A549 (cell line): ENCODE measurements around the gene SRGAP1. TPM values are rescaled to one million over a fixed set of nuclear protein-coding genes. Genes with fewer than 3 reads are reported as not detected.

Experiments
- ATAC-seq, 2 experiments: fragments of 200-7000 bp in 1 of 2; fragments of >200 bp in 1 of 2; cut with Nextera tagmentation in 1 of 2; cut with Tn5 transposase in 1 of 2; 3 replicates each; pipeline versions ENCODE4 v1.8.0 to v1.9.1; 2018 to 2020; ENCODE audit warnings: mild to moderate bottlenecking in 1 of 2, moderate library complexity in 1 of 2
- CTCF ChIA-PET: fragments of 300-600 bp; sonication (Branson Sonifier 250); formaldehyde crosslinking; extraction: SDS; loops from one replicate; lab custom pipeline; 2021; ENCODE audit warnings: antibody characterized with exemption, inconsistent platforms; lab: Yijun Ruan, JAX
- POLR2A ChIA-PET: fragments of 350-600 bp; formaldehyde crosslinking; extraction: SDS; loops from one replicate; lab custom pipeline; 2021; ENCODE audit warnings: antibody characterized with exemption, inconsistent platforms; lab: Yijun Ruan, JAX
- DNase-seq, 2 experiments: peaks; one replicate each; pipeline versions ENCODE4 v3.0.0 to v3.0.0-alpha.2; 2011 to 2016; ENCODE audit warnings: low read depth in 1 of 2, low spot score in 1 of 2
- FAIRE-seq: peaks from 2 replicates; lab custom pipeline; 2011; peaks lifted over from hg19 to GRCh38; lab: Jason Lieb, UNC
- H3K27ac ChIP-seq, 2 experiments: fragments of >200 bp; sonication (Bioruptor Twin); formaldehyde crosslinking; 3 replicates each; pipeline ENCODE4 v1.5.1; 2016 to 2017
- H3K4me1 ChIP-seq: fragments of >200 bp; sonication (Bioruptor Twin); formaldehyde crosslinking; 3 replicates; pipeline ENCODE4 v1.6.1; 2016
- H3K4me2 ChIP-seq: fragments of >200 bp; sonication (Bioruptor Twin); formaldehyde crosslinking; 3 replicates; pipeline ENCODE4 v1.6.1; 2016
- H3K4me3 ChIP-seq: fragments of >200 bp; sonication (Bioruptor Twin); formaldehyde crosslinking; 3 replicates; pipeline ENCODE4 v1.5.1; 2016
- H3K9me3 ChIP-seq: fragments of >200 bp; sonication (Bioruptor Twin); formaldehyde crosslinking; 3 replicates; pipeline ENCODE4 v1.6.1; 2016
- BHLHE40 ChIP-seq: IDR thresholded peaks from 2 replicates; pipeline ENCODE4 v1.6.1; 2012; ENCODE audit warnings: low read depth, low read length, inconsistent platforms
- CBX8 ChIP-seq: fragments of 200-600 bp; sonication (generic); IDR thresholded peaks from 2 replicates; pipeline ENCODE4 v1.6.1; 2016
- CHD4 ChIP-seq: fragments of 200-600 bp; sonication (generic); IDR thresholded peaks from 2 replicates; pipeline ENCODE4 v1.6.1; 2016; ENCODE audit warnings: antibody characterized with exemption, mild to moderate bottlenecking, borderline replicate concordance
- EHF ChIP-seq: fragments of 250-450 bp; sonication (Bioruptor Pico); IDR thresholded peaks from 2 replicates; pipeline ENCODE4 v1.5.0; 2020; ENCODE audit warnings: mild to moderate bottlenecking
- EHMT2 ChIP-seq: fragments of 200-600 bp; sonication (generic); IDR thresholded peaks from 2 replicates; pipeline ENCODE4 v1.6.1; 2016; ENCODE audit warnings: antibody characterized with exemption, low read depth, mild to moderate bottlenecking, moderate library complexity
- FOSB ChIP-seq: fragments of 250-450 bp; sonication (Bioruptor Pico); IDR thresholded peaks from 2 replicates; pipeline ENCODE4 v1.5.0; 2020; ENCODE audit warnings: mild to moderate bottlenecking, moderate library complexity
- FOSL2 ChIP-seq, 2 experiments: fragments of 450-650 bp in 1 of 2; fragments of >200 bp in 1 of 2; sonication (Bioruptor Twin) in 1 of 2; formaldehyde crosslinking; IDR thresholded peaks; 2 replicates each; pipeline versions ENCODE4 v1.5.0 to v1.6.1; 2016 to 2020; ENCODE audit warnings: mild to moderate bottlenecking in 1 of 2, moderate library complexity in 1 of 2
- FOXS1 ChIP-seq: fragments of 250-450 bp; sonication (Bioruptor Pico); IDR thresholded peaks from 2 replicates; pipeline ENCODE4 v1.5.0; 2020; ENCODE audit warnings: mild to moderate bottlenecking, moderate library complexity
- HOXA7 ChIP-seq: fragments of 250-450 bp; sonication (Bioruptor Pico); IDR thresholded peaks from 2 replicates; pipeline ENCODE4 v1.5.0; 2020; ENCODE audit warnings: mild to moderate bottlenecking, moderate library complexity
- HOXB13 ChIP-seq: fragments of 250-450 bp; sonication (Bioruptor Pico); IDR thresholded peaks from 2 replicates; pipeline ENCODE4 v1.5.0; 2020; ENCODE audit warnings: low read depth, mild to moderate bottlenecking, moderate library complexity
- HOXB5 ChIP-seq: fragments of 250-450 bp; sonication (Bioruptor Pico); IDR thresholded peaks from 2 replicates; pipeline ENCODE4 v1.5.0; 2020; ENCODE audit warnings: mild to moderate bottlenecking, moderate library complexity
- MAFK ChIP-seq: fragments of 450-650 bp; IDR thresholded peaks from 2 replicates; pipeline ENCODE4 v1.6.1; 2014; ENCODE audit not compliant: partially characterized antibody
- NPAS2 ChIP-seq: fragments of 250-450 bp; sonication (Bioruptor Pico); IDR thresholded peaks from 2 replicates; pipeline ENCODE4 v1.8.0; 2022; ENCODE audit warnings: mild to moderate bottlenecking, moderate library complexity, borderline replicate concordance
- POLR2A ChIP-seq: IDR thresholded peaks from 2 replicates; pipeline ENCODE4 v1.6.1; 2012; ENCODE audit warnings: mild to moderate bottlenecking, low read length
- POLR2AphosphoS2 ChIP-seq: conservative IDR thresholded peaks from 2 replicates; pipeline ENCODE4 v1.6.1; 2012; ENCODE audit warnings: low read length, improper control_type of control experiment, inconsistent platforms
- RCOR1 ChIP-seq: fragments of 150-350 bp; IDR thresholded peaks from 2 replicates; pipeline ENCODE4 v1.6.1; 2014; ENCODE audit warnings: antibody characterized with exemption, low read length, low read depth
- SMC3 ChIP-seq: fragments of >200 bp; sonication (Bioruptor Twin); formaldehyde crosslinking; IDR thresholded peaks from 3 replicates; pipeline ENCODE4 v1.6.1; 2018; ENCODE audit warnings: inconsistent platforms
- SREBF2 ChIP-seq: fragments of 450-650 bp; IDR thresholded peaks from 2 replicates; pipeline ENCODE4 v1.6.1; 2014; ENCODE audit warnings: mild to moderate bottlenecking, moderate library complexity
- ZC3H11A ChIP-seq: fragments of 450-650 bp; IDR thresholded peaks from 2 replicates; pipeline ENCODE4 v1.6.1; 2014; ENCODE audit warnings: antibody characterized with exemption, mild to moderate bottlenecking
- ZFP36 ChIP-seq: fragments of 450-650 bp; IDR thresholded peaks from 2 replicates; pipeline ENCODE4 v1.6.1; 2014; ENCODE audit warnings: borderline replicate concordance; ENCODE audit not compliant: partially characterized antibody
- ZNF302 ChIP-seq: fragments of 250-450 bp; sonication (Bioruptor Pico); IDR thresholded peaks from 2 replicates; pipeline ENCODE4 v1.9.0; 2021; ENCODE audit warnings: inconsistent platforms, mild to moderate bottlenecking, moderate library complexity
- ZSCAN20 ChIP-seq: fragments of 250-450 bp; sonication (Bioruptor Pico); IDR thresholded peaks from 2 replicates; pipeline ENCODE4 v1.8.0; 2022; ENCODE audit warnings: mild to moderate bottlenecking, moderate library complexity
- WGBS: methylation state at CpG from one replicate; pipeline ENCODE4 v1.1.6; 2017; ENCODE audit errors: missing lambda C conversion rate; 5-methylcytosine and 5-hydroxymethylcytosine counted together
- polyA plus RNA-seq, 4 experiments: library from polyadenylated mRNA; depleted of rRNA in 3 of 4; stranded (reverse); fragments of >200 nt; fragmentation: RNase III in 1 of 4; extraction: RNeasy Plus Mini Kit Qiagen cat#74134 plus additional on column Dnase treatment in 1 of 4; gene quantifications; 2 replicates in 3 of 4; 3 replicates in 1 of 4; pipeline ENCODE4 v1.2.3, GENCODE V29; 2011 to 2017
- TF ChIP-seq, protein P1 (sequence below): fragments of 200-600 bp; sonication (generic); IDR thresholded peaks from 2 replicates; pipeline ENCODE4 v1.6.1; 2016; ENCODE audit warnings: antibody characterized with exemption, mild to moderate bottlenecking, moderate library complexity

Gene SRGAP1
- polyA plus RNA-seq, 2 of the 4 experiments (the other 2 are of a cell fraction): 7.9 to 22.9 TPM

DNA sequence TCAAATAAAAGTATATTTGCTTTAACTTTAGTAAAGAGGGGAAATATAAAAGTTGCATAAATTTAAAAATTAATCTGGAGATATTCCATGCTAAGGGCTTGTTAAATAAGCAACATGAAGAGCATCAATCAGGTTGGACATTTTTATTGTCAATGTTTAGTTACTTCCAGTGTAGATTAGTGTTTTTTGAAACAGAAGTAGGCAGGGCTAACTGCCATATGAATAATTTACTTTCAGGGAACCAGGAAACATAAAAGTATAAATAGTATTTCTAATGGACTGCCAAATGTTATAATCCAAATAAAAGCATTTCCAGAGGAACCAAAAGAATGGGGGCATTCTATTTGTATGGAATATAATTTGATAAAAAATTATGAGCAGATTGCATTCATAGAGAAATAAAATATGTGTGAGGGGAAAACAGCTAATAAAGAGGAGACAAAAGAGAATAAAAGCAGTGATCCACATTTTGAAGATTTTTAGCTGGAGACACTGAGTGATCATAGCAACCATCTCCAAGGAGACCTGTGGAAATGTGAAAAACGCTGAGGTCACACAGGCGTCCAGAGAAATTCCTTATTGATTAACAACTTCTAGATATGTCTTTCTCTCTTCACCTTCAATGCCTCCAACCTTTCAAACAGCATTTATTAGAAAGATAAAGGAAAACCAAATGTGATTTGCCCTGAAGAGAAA is 70.8 kb downstream of the SRGAP1 start:
- 0% methylated on average over 2 of the region's 2 CpGs for WGBS
- POLR2A ChIA-PET: interaction anchor here (0.8 to 1.4 kb wide), 2 partner anchors 25 to 71 kb away, joined by 3 to 4 read pairs; partner anchors contain the start of gene SRGAP1
- no peak for FAIRE-seq
- 0 out of 6 replicates have a peak, but pooled peaks of 1 of the 2 experiments have one; percentile 3 for ATAC-seq
- CTCF ChIA-PET: interaction anchor here (0.7 to 2.4 kb wide), 7 partner anchors 10 to 266 kb away, joined by 3 to 13 read pairs (median 4); partner anchors contain the start of gene SRGAP1
- TF ChIP-seq FOSB (CRISPR knock-in tag) (no peak), SMC3 (no peak), HOXB5 (CRISPR knock-in tag) (0 out of 2 replicates have a peak, but pooled peaks have one; percentile 27), BHLHE40 (no peak), POLR2AphosphoS2 (no peak), MAFK (peak; percentile 70), CHD4 (no peak), RCOR1 (no peak), SREBF2 (no peak), FOSL2 (IDR thresholded peaks at IDR 0.05) (no peak), FOSL2 (CRISPR knock-in tag; IDR thresholded peaks at IDR 0.05) (0 out of 2 replicates have a peak, but pooled peaks have one; percentile 16), EHMT2 (no peak), NPAS2 (CRISPR knock-in tag) (no peak), POLR2A (no peak), HOXA7 (no peak), CBX8 (no peak), ZC3H11A (no peak)
- TF ChIP-seq, protein P1, sequence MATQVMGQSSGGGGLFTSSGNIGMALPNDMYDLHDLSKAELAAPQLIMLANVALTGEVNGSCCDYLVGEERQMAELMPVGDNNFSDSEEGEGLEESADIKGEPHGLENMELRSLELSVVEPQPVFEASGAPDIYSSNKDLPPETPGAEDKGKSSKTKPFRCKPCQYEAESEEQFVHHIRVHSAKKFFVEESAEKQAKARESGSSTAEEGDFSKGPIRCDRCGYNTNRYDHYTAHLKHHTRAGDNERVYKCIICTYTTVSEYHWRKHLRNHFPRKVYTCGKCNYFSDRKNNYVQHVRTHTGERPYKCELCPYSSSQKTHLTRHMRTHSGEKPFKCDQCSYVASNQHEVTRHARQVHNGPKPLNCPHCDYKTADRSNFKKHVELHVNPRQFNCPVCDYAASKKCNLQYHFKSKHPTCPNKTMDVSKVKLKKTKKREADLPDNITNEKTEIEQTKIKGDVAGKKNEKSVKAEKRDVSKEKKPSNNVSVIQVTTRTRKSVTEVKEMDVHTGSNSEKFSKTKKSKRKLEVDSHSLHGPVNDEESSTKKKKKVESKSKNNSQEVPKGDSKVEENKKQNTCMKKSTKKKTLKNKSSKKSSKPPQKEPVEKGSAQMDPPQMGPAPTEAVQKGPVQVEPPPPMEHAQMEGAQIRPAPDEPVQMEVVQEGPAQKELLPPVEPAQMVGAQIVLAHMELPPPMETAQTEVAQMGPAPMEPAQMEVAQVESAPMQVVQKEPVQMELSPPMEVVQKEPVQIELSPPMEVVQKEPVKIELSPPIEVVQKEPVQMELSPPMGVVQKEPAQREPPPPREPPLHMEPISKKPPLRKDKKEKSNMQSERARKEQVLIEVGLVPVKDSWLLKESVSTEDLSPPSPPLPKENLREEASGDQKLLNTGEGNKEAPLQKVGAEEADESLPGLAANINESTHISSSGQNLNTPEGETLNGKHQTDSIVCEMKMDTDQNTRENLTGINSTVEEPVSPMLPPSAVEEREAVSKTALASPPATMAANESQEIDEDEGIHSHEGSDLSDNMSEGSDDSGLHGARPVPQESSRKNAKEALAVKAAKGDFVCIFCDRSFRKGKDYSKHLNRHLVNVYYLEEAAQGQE: no peak
- peak; percentile 58 to 85 for DNase-seq
- Histone ChIP-seq H3K4me3 (peak overlapping the region; percentile 12; the same call in 1 of the 3 replicates), H3K27ac (peak overlapping the region; percentile 94 to 97), H3K9me3 (no peaks in the 10 kb centered on the region), H3K4me1 (peaks cover 81% of the 10 kb centered on the region), H3K4me2 (peak overlapping the region; percentile 77)

DNA sequence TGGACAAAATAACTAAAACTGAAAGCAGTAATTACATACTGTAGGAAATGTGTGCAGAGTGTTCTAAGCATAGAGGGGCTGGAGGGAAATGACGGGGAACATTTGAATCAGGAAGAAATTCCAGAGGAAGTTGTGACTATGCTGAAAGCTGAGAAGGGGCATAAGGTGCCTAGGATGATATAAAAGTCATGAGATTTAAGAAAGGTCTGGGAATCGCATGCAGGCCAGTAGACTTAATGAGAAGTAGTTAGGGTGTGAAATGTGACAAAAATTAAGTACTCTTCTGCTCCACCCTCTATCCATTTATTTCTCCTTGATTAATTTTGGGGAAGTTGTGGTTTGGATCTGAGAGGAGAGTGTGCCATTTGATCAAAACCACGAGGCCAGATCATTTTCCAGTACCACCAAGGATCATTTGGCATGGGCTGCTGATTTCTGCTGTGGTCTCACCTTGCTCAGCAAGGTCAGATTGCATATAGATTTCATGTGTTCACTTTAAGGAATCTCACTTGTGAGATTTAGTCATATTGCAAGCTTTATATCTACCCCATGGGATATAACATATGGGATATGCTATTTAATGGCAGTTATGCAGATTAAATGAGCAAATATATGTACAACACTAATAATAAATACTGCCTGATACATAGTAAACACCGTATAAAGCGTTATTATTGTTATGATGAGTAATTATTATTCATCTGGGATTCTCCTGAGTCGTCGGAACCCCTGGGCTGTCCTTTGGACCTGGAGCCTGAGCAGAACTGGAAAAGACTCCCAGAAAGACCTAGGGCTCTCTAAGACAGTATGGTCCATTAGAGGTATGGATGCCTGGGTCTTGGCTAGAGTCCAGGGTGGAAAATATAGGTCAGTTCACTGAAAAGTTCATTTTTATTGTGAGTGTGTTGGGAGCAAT is 72.3 kb downstream of the SRGAP1 start:
- CTCF ChIA-PET: interaction anchor here (1.0 to 2.4 kb wide), 4 partner anchors 24 to 265 kb away, joined by 3 to 13 read pairs (median 4); partner anchors contain the start of gene SRGAP1
- H3K9me3 ChIP-seq: no peaks in the 10 kb centered on the region
- H3K4me3 ChIP-seq: no peak overlapping the region
- H3K4me1 ChIP-seq: peaks cover 82% of the 10 kb centered on the region
- H3K4me2 ChIP-seq: peak overlapping the region; percentile 77
- H3K27ac ChIP-seq: peak overlapping the region; percentile 94 to 97
- peak in 1 of 2 experiments; percentile 46 for DNase-seq
- POLR2A ChIA-PET: interaction anchor here (0.5 to 2.7 kb wide), 4 partner anchors 54 to 265 kb away, joined by 4 to 23 read pairs (median 6); partner anchors contain the start of gene SRGAP1
- 16% methylated on average over 7 of the region's 7 CpGs for WGBS
- 0 out of 2 replicates have a peak, but pooled peaks have one; percentile 52 for TF ChIP-seq EHF (CRISPR knock-in tag)
- 0 out of 2 replicates have a peak, but pooled peaks have one; percentile 54 for TF ChIP-seq ZNF302 (CRISPR knock-in tag)
- no peak for TF ChIP-seq FOSL2 (IDR thresholded peaks at IDR 0.05)
- TF ChIP-seq FOSL2 (CRISPR knock-in tag; IDR thresholded peaks at IDR 0.05): peak; percentile 54
- TF ChIP-seq HOXB13 (CRISPR knock-in tag): peak; percentile 48; the same call in 1 of the 2 replicates
- no peak for TF ChIP-seq POLR2AphosphoS2
- TF ChIP-seq ZFP36: no peak
- peak; percentile 43 for TF ChIP-seq FOXS1 (CRISPR knock-in tag)
- peak; percentile 69; the same call in 1 of the 2 replicates for TF ChIP-seq ZSCAN20 (CRISPR knock-in tag)
- TF ChIP-seq, all 56 proteins: peak for 6
- ATAC-seq (peak; percentile 4 to 7; a peak in 3 of 6 replicates), FAIRE-seq (no peak)
